ENCODE measurements around the gene HACD3. TPM values are rescaled to one million over a fixed set of nuclear protein-coding genes. Genes with fewer than 3 reads are reported as not detected.

HACD3 gene
- total RNA-seq, 1 donor from 2014 or later: 47.9 TPM

DNA sequence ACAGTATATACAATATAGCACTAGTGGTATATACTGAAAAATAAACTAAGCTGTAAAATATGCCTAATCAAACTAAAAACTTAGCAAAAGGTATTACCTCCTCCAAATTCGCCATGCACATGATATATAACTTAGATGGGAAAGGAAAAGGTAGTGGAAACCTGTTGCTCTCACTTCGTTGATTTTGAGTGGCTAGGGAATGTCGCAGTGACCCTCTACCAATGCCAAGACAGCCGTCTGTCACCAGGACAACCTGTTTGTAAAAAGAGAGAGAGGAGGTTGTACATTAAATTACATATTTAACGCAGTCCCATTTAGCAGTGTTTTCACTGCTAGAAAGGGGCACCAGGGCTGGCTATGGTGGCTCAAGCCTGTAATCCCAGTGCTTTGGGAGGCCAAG lies 69.4 kb downstream of the HACD3 start:
- Histone ChIP-seq H3K4me1 (no peaks in the 10 kb centered on the region), H3K27me3 (ENCODE audit: low read depth) (no peaks in the 10 kb centered on the region), H3K9me3 (no peaks in the 10 kb centered on the region), H3K36me3 (peaks cover 93% of the 10 kb centered on the region), H3K27ac (no peak overlapping the region), H3K4me3 (no peak overlapping the region)
- TF ChIP-seq, protein P1, sequence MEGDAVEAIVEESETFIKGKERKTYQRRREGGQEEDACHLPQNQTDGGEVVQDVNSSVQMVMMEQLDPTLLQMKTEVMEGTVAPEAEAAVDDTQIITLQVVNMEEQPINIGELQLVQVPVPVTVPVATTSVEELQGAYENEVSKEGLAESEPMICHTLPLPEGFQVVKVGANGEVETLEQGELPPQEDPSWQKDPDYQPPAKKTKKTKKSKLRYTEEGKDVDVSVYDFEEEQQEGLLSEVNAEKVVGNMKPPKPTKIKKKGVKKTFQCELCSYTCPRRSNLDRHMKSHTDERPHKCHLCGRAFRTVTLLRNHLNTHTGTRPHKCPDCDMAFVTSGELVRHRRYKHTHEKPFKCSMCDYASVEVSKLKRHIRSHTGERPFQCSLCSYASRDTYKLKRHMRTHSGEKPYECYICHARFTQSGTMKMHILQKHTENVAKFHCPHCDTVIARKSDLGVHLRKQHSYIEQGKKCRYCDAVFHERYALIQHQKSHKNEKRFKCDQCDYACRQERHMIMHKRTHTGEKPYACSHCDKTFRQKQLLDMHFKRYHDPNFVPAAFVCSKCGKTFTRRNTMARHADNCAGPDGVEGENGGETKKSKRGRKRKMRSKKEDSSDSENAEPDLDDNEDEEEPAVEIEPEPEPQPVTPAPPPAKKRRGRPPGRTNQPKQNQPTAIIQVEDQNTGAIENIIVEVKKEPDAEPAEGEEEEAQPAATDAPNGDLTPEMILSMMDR (IDR thresholded peaks at IDR 0.05): no peak
- no peak for DNase-seq
- no peak for ATAC-seq
- intact Hi-C loops (cut with DNase I): no loop called here

- no peak for ATAC-seq
Observed at GRCh38 chr15:65603134-65603533, 72.9 kb downstream of the HACD3 start.

GRCh38 chr15:65603559-65603958 lies 73.3 kb downstream of the HACD3 start:
- Histone ChIP-seq H3K4me1 (no peaks in the 10 kb centered on the region), H3K4me3 (no peak overlapping the region), H3K9me3 (no peaks in the 10 kb centered on the region), H3K27me3 (ENCODE audit: low read depth) (no peaks in the 10 kb centered on the region), H3K27ac (no peak overlapping the region), H3K36me3 (peaks cover 58% of the 10 kb centered on the region)
- no peak for ATAC-seq
- intact Hi-C loops (cut with DNase I): no loop called here
- TF ChIP-seq, protein P1 (IDR thresholded peaks at IDR 0.05): no peak
- no peak for DNase-seq

More at GRCh38 chr15:65603134-65603533, 72.9 kb downstream of the HACD3 start:
- no peaks in the 10 kb centered on the region for H3K9me3 ChIP-seq
- TF ChIP-seq, protein P1 (IDR thresholded peaks at IDR 0.05): no peak
- no peak overlapping the region for H3K4me3 ChIP-seq
- H3K27ac ChIP-seq: no peak overlapping the region
- H3K36me3 ChIP-seq: peaks cover 62% of the 10 kb centered on the region
- H3K4me1 ChIP-seq: no peaks in the 10 kb centered on the region
- intact Hi-C loops (cut with DNase I): no loop called here
- H3K27me3 ChIP-seq (ENCODE audit: low read depth): no peaks in the 10 kb centered on the region
- no peak for DNase-seq

DNA sequence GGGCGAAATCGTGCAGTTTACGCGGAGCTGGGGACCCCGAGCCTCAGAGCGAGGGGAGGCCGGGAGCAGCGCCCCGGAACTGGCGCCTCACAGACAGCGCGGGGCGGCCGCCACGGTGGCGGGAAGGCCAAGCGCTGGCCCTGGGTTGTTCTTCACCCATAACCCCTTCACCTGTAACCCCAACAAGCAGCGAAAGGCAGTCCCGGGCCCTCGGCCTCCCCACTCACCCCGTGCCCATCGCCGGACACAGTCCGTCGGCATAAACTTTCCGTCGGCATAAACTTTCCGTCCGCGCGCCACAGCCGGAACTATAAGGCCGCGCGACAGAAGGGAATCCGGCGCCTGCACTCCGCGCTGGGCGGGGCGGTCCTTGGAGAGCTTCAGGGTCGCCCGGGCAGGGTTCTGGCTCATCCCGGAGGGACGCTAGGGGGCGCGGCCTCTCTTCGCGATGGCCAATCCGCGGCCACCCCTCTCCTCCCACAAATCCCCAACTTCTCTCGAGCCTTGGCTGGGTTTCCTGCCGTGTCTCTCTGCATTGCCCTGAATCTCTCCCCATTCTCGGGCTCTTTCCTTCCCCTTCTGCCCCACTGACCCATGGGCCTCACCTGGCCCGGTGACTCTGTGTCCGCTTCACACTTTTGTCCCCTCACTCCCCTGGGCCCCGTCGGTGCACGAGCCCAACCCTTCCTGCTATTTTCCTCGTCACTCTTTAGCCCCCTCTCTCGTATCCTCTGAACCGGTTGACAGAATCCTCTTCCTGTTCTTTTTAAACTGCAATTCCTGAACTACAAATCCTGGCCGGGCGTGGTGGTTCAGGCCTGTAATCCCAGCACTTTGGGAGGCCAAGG lies 80.8 kb downstream of the HACD3 start, which contains the start of gene INTS14:
TSS of gene INTS14 (minus strand) at position 261 of the 848 bp plus-strand sequence. CDS start 3,751 bp downstream, outside the sequence.
- Histone ChIP-seq H3K9me3 (no peaks in the 10 kb centered on the region), H3K4me1 (peaks cover 25% of the 10 kb centered on the region), H3K27ac (peak within 1 kb of the TSS; percentile 95), H3K4me3 (peak within 1 kb of the TSS; percentile 87), H3K36me3 (no peaks in the 10 kb centered on the region), H3K27me3 (ENCODE audit: low read depth) (no peaks in the 10 kb centered on the region)
- TF ChIP-seq, protein P1 (IDR thresholded peaks at IDR 0.05): peak; percentile 57
- DNase-seq (peak; percentile 99), ATAC-seq (peak; percentile 100)
- intact Hi-C loops (cut with DNase I): no loop called here

DNA sequence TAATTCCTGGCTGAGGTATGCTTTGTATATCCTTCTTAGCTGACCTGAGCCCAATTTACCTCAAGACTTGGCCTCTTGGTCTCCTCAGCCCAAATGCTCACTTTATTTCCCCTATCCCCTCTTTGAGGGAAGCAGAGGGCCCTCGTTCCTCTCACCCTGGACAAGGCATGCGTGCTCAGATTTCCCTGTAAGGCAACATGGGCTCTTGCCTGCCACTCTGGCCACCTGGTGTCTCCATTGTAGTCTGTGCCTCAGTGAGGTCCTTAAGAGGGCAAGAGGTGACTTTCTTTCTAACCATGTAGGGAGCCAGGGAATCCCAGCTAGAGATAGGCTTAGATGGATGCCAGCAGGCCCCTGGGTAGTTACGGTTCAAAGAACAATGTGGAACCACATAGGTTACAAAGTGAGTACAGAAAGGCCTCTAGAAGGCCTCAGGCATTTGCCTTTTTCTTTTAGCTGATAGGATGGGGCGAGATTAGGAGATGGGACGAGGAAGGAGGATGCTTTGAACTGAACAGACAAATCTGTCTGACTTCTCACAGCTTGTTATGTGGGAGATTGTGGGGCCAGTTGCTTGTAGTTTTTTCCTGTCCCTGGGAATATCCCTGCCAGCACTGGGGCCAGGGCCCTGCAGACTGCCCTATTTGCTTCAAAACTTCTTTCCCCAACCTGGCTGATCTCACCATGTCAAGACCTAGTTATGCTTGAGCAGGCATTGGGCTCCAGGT lies 81.8 kb downstream of the HACD3 start:
- H3K9me3 ChIP-seq: no peaks in the 10 kb centered on the region
- TF ChIP-seq, protein P1 (IDR thresholded peaks at IDR 0.05): no peak
- H3K36me3 ChIP-seq: no peaks in the 10 kb centered on the region
- no peak for ATAC-seq
- peak overlapping the region; percentile 95 for H3K27ac ChIP-seq
- no peak for DNase-seq
- intact Hi-C loops (cut with DNase I): no loop called here
- peaks cover 25% of the 10 kb centered on the region for H3K4me1 ChIP-seq
- no peaks in the 10 kb centered on the region for H3K27me3 ChIP-seq (ENCODE audit: low read depth)
- H3K4me3 ChIP-seq: peak overlapping the region; percentile 87
